Sigmoid colon (tissue), 7 donors: ENCODE results near the gene APBA1. TPM values are rescaled to one million over a fixed set of nuclear protein-coding genes. Genes with fewer than 3 reads are reported as not detected.
"Not testable (repeated sequence)": the region's sequence is repeated elsewhere in the genome, so short reads cannot be mapped to it uniquely, and the experiment has no call there.

Source experiments
- DNase-seq: peaks from one replicate; pipeline ENCODE4 v3.0.0-alpha.2; 2019
- H3K27ac ChIP-seq, 4 donors: fragments of 200-600 bp; sonication (generic); one replicate each; pipeline ENCODE4 v1.5.1; 2016 to 2019; ENCODE audit warnings: mild to moderate bottlenecking in 1 of 4
- H3K27me3 ChIP-seq, 3 donors: fragments of 200-600 bp; sonication (generic); one replicate each; pipeline ENCODE4 v1.5.1; 2019; ENCODE audit warnings: mild to moderate bottlenecking in 1 of 3
- H3K36me3 ChIP-seq, 4 donors: fragments of 200-600 bp; sonication (generic); one replicate each; pipeline ENCODE4 v1.5.1; 2016 to 2019
- H3K4me1 ChIP-seq, 4 donors: fragments of 200-600 bp; sonication (generic); one replicate each; pipeline ENCODE4 v1.5.1; 2017 to 2019
- H3K4me3 ChIP-seq, 4 donors: fragments of 200-600 bp; sonication (generic); one replicate each; pipeline ENCODE4 v1.5.1; 2017 to 2019; ENCODE audit warnings: mild to moderate bottlenecking in 2 of 4, moderate library complexity in 1 of 4
- H3K9me3 ChIP-seq, 4 donors: fragments of 200-600 bp in 3 of 4; sonication (generic) in 3 of 4; one replicate each; pipeline versions ENCODE4 v1.5.1 to v1.6.1; 2013 to 2019
- CTCF ChIP-seq, 4 experiments: fragments of 450-650 bp in 3 of 4; fragments of 200-600 bp in 1 of 4; IDR thresholded peaks; one replicate each; pipeline ENCODE4 v1.5.1; 2016 to 2019; ENCODE audit warnings: antibody characterized with exemption in 4 of 4, mild to moderate bottlenecking in 3 of 4, moderate library complexity in 2 of 4
- EP300 ChIP-seq, 4 donors: sonication (generic); formaldehyde crosslinking; IDR thresholded peaks; one replicate each; pipeline ENCODE4 v1.6.1; 2017; ENCODE audit warnings: antibody characterized with exemption in 4 of 4
- POLR2A ChIP-seq, 2 donors: fragments of 450-650 bp; IDR thresholded peaks; one replicate each; pipeline ENCODE4 v1.6.1; 2016; ENCODE audit warnings: antibody characterized with exemption in 2 of 2, mild to moderate bottlenecking in 2 of 2, moderate library complexity in 2 of 2
- POLR2AphosphoS5 ChIP-seq, 4 donors: sonication (generic); formaldehyde crosslinking; IDR thresholded peaks; one replicate each; pipeline ENCODE4 v1.6.1; 2017; ENCODE audit warnings: antibody characterized with exemption in 4 of 4
- WGBS, 2 donors: extraction: QIAGEN DNeasy Blood & Tissue Kit; methylation state at CpG; one replicate each; pipeline ENCODE4 v1.1.7; 2013; 5-methylcytosine and 5-hydroxymethylcytosine counted together
- intact Hi-C: fragments of 100-400 bp; cut with DNase I; formaldehyde crosslinking; loops from one replicate; pipeline ENCODE4 v1.15.1; 2023
- polyA plus RNA-seq, 3 donors: library from polyadenylated mRNA; stranded (reverse); fragments of 200-250 nt; gene quantifications; one replicate each; pipeline ENCODE4 v1.2.3, GENCODE V29; 2013
- total RNA-seq, 4 donors: library from RNA; depleted of rRNA; stranded (reverse); fragments of >200 nt; gene quantifications; one replicate each; pipeline ENCODE4 v1.1.0, GENCODE V29; 2016
- donor health status: healthy with polysubstance abuse.
- donor health status: Bipolar disorder and iron deficiency.
- donor health status: healthy.

The APBA1 gene
- total and polyA plus RNA-seq, 7 donors = 1.7 to 6.7 (median 4.2) TPM

- Histone ChIP-seq H3K27ac (no peak overlapping the region), H3K27me3 (no peaks in the 10 kb centered on the region), H3K4me1 (peaks cover 0 to 11% (median 9%) of the 10 kb centered on the region in 4 donors), H3K9me3 (no peaks in the 10 kb centered on the region), H3K4me3 (no peak overlapping the region), H3K36me3 (no peaks in the 10 kb centered on the region)
- no peak for TF ChIP-seq POLR2A (IDR thresholded peaks at IDR 0.05)
- no peak for TF ChIP-seq CTCF (IDR thresholded peaks at IDR 0.05)
- TF ChIP-seq EP300 (IDR thresholded peaks at IDR 0.05) = no peak
- TF ChIP-seq POLR2AphosphoS5 (IDR thresholded peaks at IDR 0.05) = no peak
- intact Hi-C loops = no loop called here
- WGBS, 2 donors = 41 to 80% methylated on average over 1 of the region's 1 CpG
- no peak for DNase-seq
Observed at GRCh38 chr9:69601698-69602097, 70.5 kb downstream of the APBA1 start.

- no peaks in the 10 kb centered on the region for H3K27me3 ChIP-seq
- no peak overlapping the region for H3K27ac ChIP-seq
- TF ChIP-seq CTCF (IDR thresholded peaks at IDR 0.05) = no peak
- no peak for TF ChIP-seq POLR2AphosphoS5 (IDR thresholded peaks at IDR 0.05)
- no peak for TF ChIP-seq POLR2A (IDR thresholded peaks at IDR 0.05)
- no peak for TF ChIP-seq EP300 (IDR thresholded peaks at IDR 0.05)
- peaks cover 0 to 11% (median 9%) of the 10 kb centered on the region in 4 donors for H3K4me1 ChIP-seq
- H3K9me3 ChIP-seq = no peaks in the 10 kb centered on the region
- no peaks in the 10 kb centered on the region for H3K36me3 ChIP-seq
- no peak for DNase-seq
- no peak overlapping the region for H3K4me3 ChIP-seq
- 88 to 90% methylated on average over 7 of the region's 7 CpGs for WGBS, 2 donors
- intact Hi-C loops = no loop called here
Observed at GRCh38 chr9:69600314-69601047, 71.7 kb downstream of the APBA1 start.

GRCh38 chr9:69599232-69599971, 72.8 kb downstream of the APBA1 start:
- Histone ChIP-seq H3K9me3 (no peaks in the 10 kb centered on the region), H3K27me3 (no peaks in the 10 kb centered on the region), H3K4me3 (no peak overlapping the region), H3K27ac (no peak overlapping the region), H3K36me3 (no peaks in the 10 kb centered on the region), H3K4me1 (peaks cover 0 to 11% (median 9%) of the 10 kb centered on the region in 4 donors)
- TF ChIP-seq CTCF (IDR thresholded peaks at IDR 0.05) (no peak), POLR2A (IDR thresholded peaks at IDR 0.05) (no peak), EP300 (IDR thresholded peaks at IDR 0.05) (no peak), POLR2AphosphoS5 (IDR thresholded peaks at IDR 0.05) (no peak)
- WGBS, 2 donors = 81 to 88% methylated on average over 8 of the region's 8 CpGs
- intact Hi-C loops = no loop called here
- DNase-seq = no peak

- H3K27me3 ChIP-seq, H3K27ac ChIP-seq, H3K9me3 ChIP-seq, DNase-seq, H3K4me3 ChIP-seq, intact Hi-C loops, H3K36me3 ChIP-seq: not testable (repeated sequence)
- H3K4me1 ChIP-seq = peaks cover 0 to 11% (median 9%) of the 10 kb centered on the region in 4 donors
- 48 to 56% methylated on average over 1 of the region's 1 CpG for WGBS, 2 donors
Observed at GRCh38 chr9:69596906-69597305, 75.3 kb downstream of the APBA1 start.

- DNase-seq = no peak
- H3K4me3 ChIP-seq = no peak overlapping the region
- TF ChIP-seq POLR2AphosphoS5 (IDR thresholded peaks at IDR 0.05) (no peak), POLR2A (IDR thresholded peaks at IDR 0.05) (no peak)
- 34 to 67% methylated on average over 2 of the region's 2 CpGs for WGBS, 2 donors
- no peaks in the 10 kb centered on the region for H3K36me3 ChIP-seq
- no peak overlapping the region for H3K27ac ChIP-seq
- intact Hi-C loops = no loop called here
- no peaks in the 10 kb centered on the region for H3K9me3 ChIP-seq
- no peaks in the 10 kb centered on the region for H3K27me3 ChIP-seq
- H3K4me1 ChIP-seq = peaks cover 0 to under 1% (median 0%) of the 10 kb centered on the region in 4 donors
Observed at GRCh38 chr9:69594180-69594579, 78.0 kb downstream of the APBA1 start.
